ENCODE data around the gene SMAD3. TPM values are rescaled to one million over a fixed set of nuclear protein-coding genes. Genes with fewer than 3 reads are reported as not detected.
A peak's percentile ranks its signal among the peaks of the same experiment; 100 is the strongest.
"Not testable (repeated sequence)": the region's sequence is repeated elsewhere in the genome, so short reads cannot be mapped to it uniquely, and the experiment has no call there.

Gene SMAD3
- total and polyA plus RNA-seq, 8 donors = 30.9 to 53.6 (median 50.4) TPM

DNA sequence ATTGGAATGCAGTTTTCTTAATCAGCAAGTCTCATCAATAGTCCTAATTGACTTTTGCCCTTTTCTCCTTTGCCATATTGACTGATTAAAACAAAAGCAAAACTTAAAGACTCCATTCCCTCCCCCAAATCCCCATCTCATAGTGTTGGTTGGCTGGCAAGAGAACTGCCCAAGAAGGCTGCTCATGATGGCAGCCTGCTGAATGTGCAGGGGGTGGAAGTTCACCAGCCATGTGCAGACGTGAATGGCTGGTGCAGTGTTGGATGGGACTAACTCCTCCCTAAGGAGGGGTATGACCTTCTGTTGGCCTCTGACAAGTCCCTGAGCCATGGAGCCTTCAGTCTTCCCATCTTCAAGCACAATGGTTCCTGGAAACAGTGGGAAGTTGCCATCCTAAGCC lies 7.0 kb downstream of the SMAD3 start:
- peaks cover 41 to 78% of the 10 kb centered on the region in 2 donors for H3K4me1 ChIP-seq
- no peak for ATAC-seq
- no peak overlapping the region for H3K27ac ChIP-seq
- no peaks in the 10 kb centered on the region for H3K36me3 ChIP-seq
- peaks cover 0 to 1% of the 10 kb centered on the region in 2 donors for H3K27me3 ChIP-seq
- intact Hi-C loops (cut with DNase I) = no loop called here
- no peaks in the 10 kb centered on the region for H3K9me3 ChIP-seq
- H3K4me3 ChIP-seq = no peak overlapping the region
- TF ChIP-seq, protein P1, sequence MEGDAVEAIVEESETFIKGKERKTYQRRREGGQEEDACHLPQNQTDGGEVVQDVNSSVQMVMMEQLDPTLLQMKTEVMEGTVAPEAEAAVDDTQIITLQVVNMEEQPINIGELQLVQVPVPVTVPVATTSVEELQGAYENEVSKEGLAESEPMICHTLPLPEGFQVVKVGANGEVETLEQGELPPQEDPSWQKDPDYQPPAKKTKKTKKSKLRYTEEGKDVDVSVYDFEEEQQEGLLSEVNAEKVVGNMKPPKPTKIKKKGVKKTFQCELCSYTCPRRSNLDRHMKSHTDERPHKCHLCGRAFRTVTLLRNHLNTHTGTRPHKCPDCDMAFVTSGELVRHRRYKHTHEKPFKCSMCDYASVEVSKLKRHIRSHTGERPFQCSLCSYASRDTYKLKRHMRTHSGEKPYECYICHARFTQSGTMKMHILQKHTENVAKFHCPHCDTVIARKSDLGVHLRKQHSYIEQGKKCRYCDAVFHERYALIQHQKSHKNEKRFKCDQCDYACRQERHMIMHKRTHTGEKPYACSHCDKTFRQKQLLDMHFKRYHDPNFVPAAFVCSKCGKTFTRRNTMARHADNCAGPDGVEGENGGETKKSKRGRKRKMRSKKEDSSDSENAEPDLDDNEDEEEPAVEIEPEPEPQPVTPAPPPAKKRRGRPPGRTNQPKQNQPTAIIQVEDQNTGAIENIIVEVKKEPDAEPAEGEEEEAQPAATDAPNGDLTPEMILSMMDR (IDR thresholded peaks at IDR 0.05) = no peak
- no peak for DNase-seq

GRCh38 chr15:67072958-67073357 lies 7.6 kb downstream of the SMAD3 start:
- no peaks in the 10 kb centered on the region for H3K27me3 ChIP-seq
- DNase-seq = no peak
- TF ChIP-seq, protein P1 (IDR thresholded peaks at IDR 0.05) = no peak
- H3K27ac ChIP-seq = no peak overlapping the region
- intact Hi-C loops (cut with DNase I) = no loop called here
- no peak overlapping the region for H3K4me3 ChIP-seq
- H3K9me3 ChIP-seq = no peaks in the 10 kb centered on the region
- no peaks in the 10 kb centered on the region for H3K36me3 ChIP-seq
- peaks cover 41 to 78% of the 10 kb centered on the region in 2 donors for H3K4me1 ChIP-seq
- ATAC-seq = no peak

DNA sequence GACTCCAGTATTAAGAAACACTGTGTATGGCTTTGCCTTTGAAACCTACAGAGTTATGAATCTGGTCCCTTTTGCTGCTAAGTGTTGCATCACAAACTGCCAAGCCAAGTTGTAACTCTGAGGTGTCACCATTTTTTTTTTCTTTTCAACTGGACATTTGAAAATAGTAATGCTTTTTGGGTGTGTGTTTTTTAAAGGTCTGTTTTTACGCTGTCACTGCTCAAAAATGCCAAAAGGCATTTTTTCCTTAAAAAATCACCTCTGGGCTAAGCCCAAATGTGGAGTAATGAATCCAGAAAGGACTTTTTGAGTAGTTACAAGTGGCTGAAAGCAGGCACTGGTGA lies 9.5 kb downstream of the SMAD3 start:
- H3K9me3 ChIP-seq = no peaks in the 10 kb centered on the region
- DNase-seq (no peak), ATAC-seq (no peak)
- H3K4me1 ChIP-seq = peaks cover 31 to 71% of the 10 kb centered on the region in 2 donors
- H3K27me3 ChIP-seq = no peaks in the 10 kb centered on the region
- no peak overlapping the region for H3K4me3 ChIP-seq
- peak overlapping the region in 1 of 2 donors; percentile 81 for H3K27ac ChIP-seq
- TF ChIP-seq, protein P1 (IDR thresholded peaks at IDR 0.05) = no peak
- intact Hi-C loops (cut with DNase I) = no loop called here
- no peaks in the 10 kb centered on the region for H3K36me3 ChIP-seq

- Histone ChIP-seq H3K27ac (peak overlapping the region in 1 of 2 donors; percentile 81), H3K4me1 (peaks cover 36 to 73% of the 10 kb centered on the region in 2 donors)
- ATAC-seq; H3K9me3 ChIP-seq; H3K36me3 ChIP-seq; DNase-seq; H3K4me3 ChIP-seq; H3K27me3 ChIP-seq; intact Hi-C loops (cut with DNase I): not testable (repeated sequence)
These were observed 10.2 kb downstream of the SMAD3 start for GRCh38 chr15:67075555-67076135.

DNA sequence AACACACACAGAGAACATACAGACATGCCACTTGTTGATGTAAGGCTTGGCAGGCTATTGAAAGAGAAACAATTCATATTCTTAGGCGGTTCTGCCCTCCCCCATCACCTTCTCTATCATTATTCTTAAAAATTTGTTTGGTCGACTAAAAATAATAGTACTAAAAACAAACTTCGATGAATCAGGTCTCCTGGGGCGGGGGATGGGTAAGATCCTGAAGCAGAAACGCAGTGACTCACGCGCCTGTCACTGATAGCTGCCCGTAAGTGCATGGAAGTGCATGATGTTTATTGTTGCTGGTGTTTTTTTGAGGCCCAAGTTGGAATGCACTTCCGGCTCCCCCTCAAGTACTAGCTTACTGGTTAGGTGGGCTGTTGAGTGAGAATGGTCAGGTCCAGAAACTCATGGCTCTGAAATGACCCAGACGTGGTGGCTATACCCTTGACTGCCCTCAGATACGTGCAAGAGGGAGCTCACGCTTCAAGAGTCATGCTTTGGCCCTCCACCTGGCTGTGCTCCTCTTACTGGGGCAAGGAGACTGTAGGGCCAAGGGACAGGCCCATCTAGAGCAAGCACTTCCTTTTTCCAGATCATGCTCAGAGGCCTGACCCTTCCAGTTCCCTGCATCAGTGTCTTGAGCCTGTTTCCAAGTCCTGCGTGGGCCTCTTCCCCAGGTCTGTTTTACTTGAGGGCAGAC lies 10.9 kb downstream of the SMAD3 start:
- intact Hi-C loops (cut with DNase I) = no loop called here
- DNase-seq (no peak), ATAC-seq (no peak)
- H3K27me3 ChIP-seq = no peaks in the 10 kb centered on the region
- H3K36me3 ChIP-seq = no peaks in the 10 kb centered on the region
- peak overlapping the region in 1 of 2 donors; percentile 45 for H3K27ac ChIP-seq
- TF ChIP-seq, protein P1 (IDR thresholded peaks at IDR 0.05) = no peak
- H3K4me3 ChIP-seq = no peak overlapping the region
- peaks cover 42 to 79% of the 10 kb centered on the region in 2 donors for H3K4me1 ChIP-seq
- no peaks in the 10 kb centered on the region for H3K9me3 ChIP-seq

Measured in left lung (tissue), 10 donors.